DND-41 (cell line): ENCODE results near the gene LAMP1.
"Not testable (repeated sequence)": the region's sequence is repeated elsewhere in the genome, so short reads cannot be mapped to it uniquely, and the experiment has no call there.

Experiments used
- ATAC-seq: fragments of 200-7000 bp; cut with Tn5 transposase; 3 replicates; pipeline ENCODE4 v1.9.1; 2021; ENCODE audit warnings: low read depth; ENCODE audit not compliant: insufficient read depth
- DNase-seq: peaks from one replicate; pipeline ENCODE4 v3.0.0-alpha.2; 2020
- H2AFZ ChIP-seq: 2 replicates; pipeline ENCODE4 v1.6.0; 2012; ENCODE audit warnings: low read depth, low read length
- H3K27ac ChIP-seq: 2 replicates; pipeline ENCODE4 v1.5.1; 2012; ENCODE audit warnings: low read length, inconsistent platforms
- H3K27me3 ChIP-seq: fragments of 200-600 bp; sonication (generic); 2 replicates; pipeline ENCODE4 v1.6.0; 2012; ENCODE audit warnings: low read length, mild to moderate bottlenecking, inconsistent platforms; ENCODE audit not compliant: insufficient read depth, poor library complexity
- H3K36me3 ChIP-seq: 2 replicates; pipeline ENCODE4 v1.5.1; 2012; ENCODE audit warnings: low read length, inconsistent platforms; ENCODE audit not compliant: insufficient read depth
- H3K4me1 ChIP-seq: 2 replicates; pipeline ENCODE4 v1.5.1; 2012; ENCODE audit warnings: mild to moderate bottlenecking, low read length; ENCODE audit not compliant: insufficient read depth
- H3K4me2 ChIP-seq: 2 replicates; pipeline ENCODE4 v1.6.0; 2012; ENCODE audit warnings: mild to moderate bottlenecking, moderate library complexity, low read length, inconsistent platforms; ENCODE audit not compliant: insufficient read depth
- H3K4me3 ChIP-seq, 2 experiments: fragments of 200-600 bp in 1 of 2; shearing (Covaris generic) in 1 of 2; 2 replicates each; pipeline ENCODE4 v1.5.1; 2012 to 2016; ENCODE audit warnings: inconsistent platforms in 2 of 2, low read length in 2 of 2, mild to moderate bottlenecking in 2 of 2, low read depth in 1 of 2, moderate library complexity in 1 of 2
- H3K79me2 ChIP-seq: 2 replicates; pipeline ENCODE4 v1.6.0; 2012; ENCODE audit warnings: low read length, inconsistent platforms; ENCODE audit not compliant: insufficient read depth
- H3K9ac ChIP-seq: 2 replicates; pipeline ENCODE4 v1.6.0; 2012; ENCODE audit warnings: low read depth, mild to moderate bottlenecking, inconsistent platforms, low read length, moderate library complexity
- H3K9me3 ChIP-seq: 2 replicates; pipeline ENCODE4 v1.5.1; 2012; ENCODE audit warnings: low read length, moderate library complexity, mild to moderate bottlenecking, inconsistent platforms; ENCODE audit not compliant: insufficient read depth, severe bottlenecking
- H4K20me1 ChIP-seq: 2 replicates; pipeline ENCODE4 v1.6.0; 2012; ENCODE audit warnings: low read length; ENCODE audit not compliant: insufficient read depth
- CTCF ChIP-seq: IDR thresholded peaks from 2 replicates; pipeline ENCODE4 v1.5.1; 2012; ENCODE audit warnings: borderline replicate concordance, low read length, moderate library complexity, mild to moderate bottlenecking; ENCODE audit not compliant: poor library complexity, severe bottlenecking; ENCODE audit errors: extremely low read depth
- EZH2 ChIP-seq: IDR thresholded peaks from 3 replicates; pipeline ENCODE4 v1.6.1; 2012; ENCODE audit warnings: borderline replicate concordance, low read depth, mild to moderate bottlenecking, moderate library complexity, low read length, inconsistent platforms; ENCODE audit not compliant: severe bottlenecking

LAMP1 gene

DNA sequence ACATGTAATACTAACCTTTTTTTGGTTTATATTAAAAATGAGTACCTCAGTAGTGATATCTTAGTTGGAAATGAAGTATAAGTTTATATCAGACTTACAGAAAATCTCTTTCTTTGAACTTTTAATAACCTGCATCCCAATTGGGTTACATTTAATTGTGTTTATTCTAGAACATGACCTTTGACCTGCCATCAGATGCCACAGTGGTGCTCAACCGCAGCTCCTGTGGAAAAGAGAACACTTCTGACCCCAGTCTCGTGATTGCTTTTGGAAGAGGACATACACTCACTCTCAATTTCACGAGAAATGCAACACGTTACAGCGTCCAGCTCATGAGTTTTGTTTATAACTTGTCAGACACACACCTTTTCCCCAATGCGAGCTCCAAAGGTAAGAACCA is 12.4 kb downstream of the LAMP1 start:
- Histone ChIP-seq H3K27me3 (no peaks in the 10 kb centered on the region), H4K20me1 (peaks cover 41% of the 10 kb centered on the region), H3K36me3 (peaks cover 44% of the 10 kb centered on the region), H3K9ac (no peak overlapping the region), H3K9me3 (no peaks in the 10 kb centered on the region), H3K4me3 (no peak overlapping the region), H3K4me2 (no peak overlapping the region), H3K4me1 (no peaks in the 10 kb centered on the region), H3K27ac (no peak overlapping the region), H2AFZ (no peak overlapping the region), H3K79me2 (peaks cover 67% of the 10 kb centered on the region)
- no peak for ATAC-seq
- DNase-seq: no peak
- no peak for TF ChIP-seq EZH2
- no peak for TF ChIP-seq CTCF

DNA sequence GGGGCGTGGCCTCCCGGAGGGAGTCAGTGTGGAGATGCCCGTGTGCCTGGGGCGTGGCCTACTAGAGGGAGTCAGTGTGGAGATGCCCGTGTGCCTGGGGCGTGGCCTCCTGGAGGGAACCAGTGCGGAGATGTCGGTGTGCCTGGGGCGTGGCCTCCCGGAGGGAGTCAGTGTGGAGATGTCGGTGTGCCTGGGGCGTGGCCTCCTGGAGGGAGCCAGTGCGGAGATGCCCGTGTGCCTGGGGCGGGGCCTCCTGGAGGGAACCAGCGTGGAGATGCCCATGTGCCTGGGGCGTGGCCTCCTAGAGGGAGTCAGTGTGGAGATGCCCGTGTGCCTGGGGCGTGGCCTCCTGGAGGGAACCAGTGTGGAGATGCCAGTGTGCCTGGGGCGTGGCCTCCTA is 17.1 kb downstream of the LAMP1 start:
- not testable (repeated sequence) for ATAC-seq, H3K9ac ChIP-seq, H3K9me3 ChIP-seq, H2AFZ ChIP-seq, H3K4me3 ChIP-seq, DNase-seq, H3K4me1 ChIP-seq, H3K4me2 ChIP-seq, H3K27ac ChIP-seq, H3K27me3 ChIP-seq
- H3K36me3 ChIP-seq: peaks cover 65% of the 10 kb centered on the region
- peaks cover 54% of the 10 kb centered on the region for H4K20me1 ChIP-seq
- peaks cover 45% of the 10 kb centered on the region for H3K79me2 ChIP-seq

GRCh38 chr13:113314895-113315470 is 17.9 kb downstream of the LAMP1 start:
- not testable (repeated sequence) for H2AFZ ChIP-seq, H3K9me3 ChIP-seq, H3K4me3 ChIP-seq, H3K27me3 ChIP-seq, DNase-seq, ATAC-seq, H3K9ac ChIP-seq, H3K4me1 ChIP-seq, H3K4me2 ChIP-seq, H3K27ac ChIP-seq
- peaks cover 66% of the 10 kb centered on the region for H3K36me3 ChIP-seq
- H4K20me1 ChIP-seq: peaks cover 60% of the 10 kb centered on the region
- H3K79me2 ChIP-seq: peaks cover 40% of the 10 kb centered on the region

DNA sequence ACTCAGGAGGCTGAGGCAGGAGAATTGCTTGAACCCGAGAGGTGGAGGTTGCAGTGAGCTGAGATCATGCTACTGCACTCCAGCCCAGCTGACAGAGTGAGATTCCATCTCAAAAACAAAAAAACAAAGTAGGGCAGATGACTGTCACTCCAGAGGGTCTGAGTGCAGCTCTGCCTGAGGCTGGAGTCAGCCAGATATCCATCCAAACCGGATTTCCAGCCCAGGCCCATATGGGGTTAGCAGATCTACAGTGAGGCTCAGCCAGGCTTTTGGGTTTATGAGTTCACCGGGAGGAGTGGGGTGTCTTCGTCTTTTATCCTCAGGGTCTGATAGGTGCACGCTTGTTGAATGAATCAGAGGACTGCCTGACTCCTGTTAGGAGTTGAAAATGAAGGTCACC is 19.0 kb downstream of the LAMP1 start:
- H3K4me2 ChIP-seq: no peak overlapping the region
- peaks cover 36% of the 10 kb centered on the region for H3K79me2 ChIP-seq

More for the DNA sequence above, 19.0 kb downstream of the LAMP1 start:
- ATAC-seq (no peak), DNase-seq (no peak)
- peaks cover 68% of the 10 kb centered on the region for H3K36me3 ChIP-seq
- no peak overlapping the region for H3K9ac ChIP-seq
- H2AFZ ChIP-seq: no peak overlapping the region
- no peak for TF ChIP-seq CTCF
- no peak for TF ChIP-seq EZH2
- H3K9me3 ChIP-seq: no peaks in the 10 kb centered on the region
- no peaks in the 10 kb centered on the region for H3K4me1 ChIP-seq
- no peaks in the 10 kb centered on the region for H3K27me3 ChIP-seq
- H4K20me1 ChIP-seq: peaks cover 56% of the 10 kb centered on the region
- no peak overlapping the region for H3K4me3 ChIP-seq
- no peak overlapping the region for H3K27ac ChIP-seq
